Epithelial cell of proximal tubule (primary cell): ENCODE measurements around the gene SGMS1. TPM values are rescaled to one million over a fixed set of nuclear protein-coding genes. Genes with fewer than 3 reads are reported as not detected.
A peak's percentile ranks its signal among the peaks of the same experiment; 100 is the strongest.

ENCODE experiments used
- DNase-seq: peaks from one replicate; pipeline ENCODE4 v3.0.0-alpha.2; 2011; ENCODE audit warnings: low read depth
- H3K4me3 ChIP-seq: 2 replicates; pipeline ENCODE4 v1.5.1; 2011; ENCODE audit warnings: low read depth, mild to moderate bottlenecking, low read length
- total RNA-seq: library from RNA; depleted of rRNA; stranded (reverse); fragments of >200 nt; gene quantifications from 2 replicates; pipeline ENCODE4 v1.2.3, GENCODE V29; 2015
- TF ChIP-seq, protein P1 (sequence below): conservative IDR thresholded peaks from 2 replicates; pipeline ENCODE4 v1.5.1; 2012; ENCODE audit warnings: low read depth, mild to moderate bottlenecking, low read length

Gene SGMS1
- total RNA-seq, 1 donor from 2014 or later = 25.2 TPM

- TF ChIP-seq, protein P1, sequence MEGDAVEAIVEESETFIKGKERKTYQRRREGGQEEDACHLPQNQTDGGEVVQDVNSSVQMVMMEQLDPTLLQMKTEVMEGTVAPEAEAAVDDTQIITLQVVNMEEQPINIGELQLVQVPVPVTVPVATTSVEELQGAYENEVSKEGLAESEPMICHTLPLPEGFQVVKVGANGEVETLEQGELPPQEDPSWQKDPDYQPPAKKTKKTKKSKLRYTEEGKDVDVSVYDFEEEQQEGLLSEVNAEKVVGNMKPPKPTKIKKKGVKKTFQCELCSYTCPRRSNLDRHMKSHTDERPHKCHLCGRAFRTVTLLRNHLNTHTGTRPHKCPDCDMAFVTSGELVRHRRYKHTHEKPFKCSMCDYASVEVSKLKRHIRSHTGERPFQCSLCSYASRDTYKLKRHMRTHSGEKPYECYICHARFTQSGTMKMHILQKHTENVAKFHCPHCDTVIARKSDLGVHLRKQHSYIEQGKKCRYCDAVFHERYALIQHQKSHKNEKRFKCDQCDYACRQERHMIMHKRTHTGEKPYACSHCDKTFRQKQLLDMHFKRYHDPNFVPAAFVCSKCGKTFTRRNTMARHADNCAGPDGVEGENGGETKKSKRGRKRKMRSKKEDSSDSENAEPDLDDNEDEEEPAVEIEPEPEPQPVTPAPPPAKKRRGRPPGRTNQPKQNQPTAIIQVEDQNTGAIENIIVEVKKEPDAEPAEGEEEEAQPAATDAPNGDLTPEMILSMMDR = no peak
- H3K4me3 ChIP-seq = no peak overlapping the region
- no peak for DNase-seq
These were observed 67.3 kb downstream of the SGMS1 start for GRCh38 chr10:50556237-50557120.

DNA sequence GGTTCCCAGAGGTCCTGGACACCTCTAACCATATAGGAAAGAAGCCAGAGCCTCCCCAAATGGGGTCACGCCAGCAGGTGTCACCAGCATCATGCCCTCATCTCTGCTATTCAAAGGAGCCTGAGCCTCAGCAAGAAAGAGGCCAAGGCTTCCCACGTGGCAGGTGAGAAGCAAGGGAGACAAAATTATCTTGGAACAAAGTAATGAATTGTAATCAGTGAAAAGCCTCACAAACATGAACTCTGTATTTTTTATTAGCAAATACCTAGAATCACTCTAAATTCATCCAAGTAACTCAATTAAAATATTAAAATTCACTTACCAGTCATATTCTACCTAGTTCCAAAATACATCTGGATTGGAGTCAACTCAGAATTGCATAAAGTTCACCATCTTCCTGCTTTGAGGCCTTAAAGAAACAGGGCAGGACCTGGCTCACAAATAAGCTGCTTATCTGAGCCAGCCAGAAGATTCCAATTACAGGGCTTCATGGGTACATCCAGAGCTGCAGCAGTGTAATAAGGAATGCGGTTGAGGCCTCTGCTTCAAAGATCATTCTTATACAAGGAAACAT is 68.7 kb downstream of the SGMS1 start:
- DNase-seq = no peak
- TF ChIP-seq, protein P1 = peak; percentile 33
- H3K4me3 ChIP-seq = no peak overlapping the region

- no peak for DNase-seq
- TF ChIP-seq, protein P1 = no peak
- H3K4me3 ChIP-seq = no peak overlapping the region
These were observed 69.3 kb downstream of the SGMS1 start for GRCh38 chr10:50554376-50554994.

- no peak for DNase-seq
- TF ChIP-seq, protein P1 = peak; percentile 66
- H3K4me3 ChIP-seq = no peak overlapping the region
These were observed 70.8 kb downstream of the SGMS1 start for GRCh38 chr10:50552771-50553535.

DNA sequence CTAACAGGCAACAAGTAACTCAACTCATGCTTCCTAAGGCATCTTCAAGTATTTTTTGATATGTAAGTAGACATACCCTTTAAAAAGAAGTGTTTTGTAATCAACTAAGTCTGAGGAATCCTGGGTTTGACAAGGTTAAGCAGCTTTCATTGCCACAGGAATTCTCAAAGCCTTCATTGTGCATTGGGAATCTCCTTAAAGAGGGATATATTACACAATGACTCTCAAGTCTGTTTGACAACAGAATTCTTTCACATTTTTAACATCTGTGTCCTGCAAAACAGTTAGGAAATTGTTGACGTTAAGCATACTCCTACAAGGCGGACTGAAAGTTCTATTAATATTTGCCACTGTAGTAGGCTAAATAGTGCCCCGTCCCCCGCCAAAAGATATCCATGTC is 71.4 kb downstream of the SGMS1 start:
- H3K4me3 ChIP-seq = no peak overlapping the region
- TF ChIP-seq, protein P1 = no peak
- no peak for DNase-seq

GRCh38 chr10:50551894-50552293 is 71.9 kb downstream of the SGMS1 start:
- no peak for DNase-seq
- H3K4me3 ChIP-seq = no peak overlapping the region
- TF ChIP-seq, protein P1 = no peak
